Stimulated activated CD8-positive, alpha-beta memory T cell treated with anti-CD3 and anti-CD28 coated beads, Interleukin-15, amount 100 ng/mL, for 48 hours (primary cell): Measurements from ENCODE around the gene TLE2.
"Not testable (repeated sequence)": the region's sequence is repeated elsewhere in the genome, so short reads cannot be mapped to it uniquely, and the experiment has no call there.

ENCODE experiments used
- DNase-seq, 2 donors: peaks; one replicate each; pipeline ENCODE4 v3.0.0-alpha.2; 2020; ENCODE audit warnings: low read depth in 2 of 2

TLE2 gene

DNA sequence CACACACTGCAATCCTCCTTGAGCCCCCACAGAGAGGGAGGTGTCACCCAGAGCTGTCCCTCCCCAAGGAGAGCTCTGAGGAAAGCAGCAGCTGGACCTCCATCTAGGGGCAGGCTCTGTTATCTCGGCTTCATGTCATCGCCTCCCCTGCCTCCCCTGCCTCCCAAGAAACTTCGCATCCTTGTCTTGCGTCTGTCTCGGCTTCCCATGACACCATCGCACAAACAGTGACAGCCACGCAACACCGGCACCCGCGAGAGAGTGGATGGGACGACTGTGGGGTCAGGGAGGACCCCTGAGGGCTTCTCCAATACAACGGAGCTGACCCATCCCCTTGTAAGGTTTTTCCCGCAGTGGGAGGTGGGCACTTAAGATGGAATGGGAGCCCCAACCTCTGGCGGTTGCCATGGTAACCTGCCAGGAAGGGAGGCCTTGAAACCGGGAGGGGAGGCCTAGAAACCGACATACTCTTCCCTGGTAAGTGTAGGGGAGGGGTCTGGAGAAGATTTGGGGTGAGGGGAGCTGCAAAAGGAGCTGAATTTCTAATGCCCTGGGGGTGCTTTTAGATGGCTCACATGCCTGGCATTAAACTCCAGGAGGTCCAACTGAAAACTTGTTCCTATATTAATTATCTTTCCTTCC, 16.3 kb downstream of the TLE2 start:
- DNase-seq = no peak

DNA sequence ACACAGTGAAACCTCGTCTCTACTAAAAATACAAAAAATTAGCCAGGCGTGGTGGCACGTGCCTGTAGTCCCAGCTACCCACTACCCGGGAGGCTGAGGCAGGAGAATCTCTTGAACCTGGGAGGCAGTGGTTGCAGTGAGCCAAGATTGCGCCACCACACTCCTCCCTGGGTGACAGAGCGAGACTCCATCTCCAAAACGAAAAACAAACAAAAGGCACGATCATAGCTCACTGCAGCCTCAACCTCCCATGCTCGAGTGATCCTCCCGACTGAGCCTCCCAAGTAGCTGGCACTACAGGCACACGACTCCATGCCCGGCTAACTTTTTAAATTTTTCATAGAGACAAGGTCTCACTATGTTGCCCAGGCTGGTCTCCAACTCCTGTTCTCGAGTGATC, 17.0 kb downstream of the TLE2 start:
- DNase-seq = not testable (repeated sequence)

- DNase-seq = no peak
Observed at GRCh38 chr19:3010871-3011270, 18.2 kb downstream of the TLE2 start.

GRCh38 chr19:3008994-3009393, 20.1 kb downstream of the TLE2 start:
- no peak for DNase-seq

DNA sequence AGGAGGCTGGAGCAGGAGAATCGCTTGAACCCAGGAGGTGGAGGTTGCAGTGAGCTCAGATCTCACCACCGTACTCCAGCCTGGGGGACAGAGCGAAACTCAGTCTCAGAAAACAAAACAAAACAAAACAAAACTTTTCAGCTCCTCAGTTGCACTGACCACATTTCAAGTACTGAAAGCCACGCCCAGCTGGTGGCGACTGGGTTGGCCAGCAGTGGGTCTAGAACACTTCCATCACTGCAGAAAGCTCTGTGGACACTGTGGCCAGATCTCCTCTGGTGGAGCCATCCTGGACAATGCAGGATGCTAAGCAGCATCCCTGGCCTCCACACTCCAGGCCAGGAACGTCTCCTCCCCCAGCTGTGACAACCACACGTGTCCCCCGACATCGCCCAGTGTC, 21.1 kb downstream of the TLE2 start:
- DNase-seq = no peak

DNA sequence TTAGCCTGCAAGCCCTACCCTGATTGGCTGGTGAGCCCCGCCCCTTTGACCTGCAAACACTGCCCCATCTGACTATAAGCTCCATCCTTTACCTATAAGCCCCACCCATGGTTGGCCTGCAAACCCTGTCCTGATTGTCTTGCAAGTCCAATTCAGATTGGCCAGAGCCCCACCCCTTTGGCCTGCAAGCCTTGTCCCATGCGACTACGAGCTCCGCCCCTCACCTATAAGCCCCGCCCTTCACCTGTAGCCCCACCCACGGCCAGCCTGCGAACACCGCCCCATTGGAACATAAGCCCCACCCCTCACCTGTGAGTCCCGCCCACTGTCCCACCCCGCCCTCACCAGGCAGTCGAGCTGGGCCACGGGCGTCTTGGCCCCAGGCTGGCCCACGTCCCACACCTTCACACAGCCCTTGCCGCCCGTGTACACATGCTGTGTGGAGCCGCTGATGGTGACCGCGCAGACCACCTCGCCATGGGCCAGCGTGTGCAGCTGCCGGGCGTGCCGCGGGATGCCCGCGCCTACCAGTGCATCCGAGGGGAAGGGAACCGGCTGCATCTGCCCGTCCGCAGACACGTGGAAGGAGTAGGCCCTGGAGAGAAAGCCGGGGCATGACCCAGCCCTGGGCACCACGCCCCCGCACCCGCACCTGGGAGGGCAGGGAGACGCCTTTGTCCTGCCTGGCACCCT, 22.9 kb downstream of the TLE2 start:
- peak; percentile 21 to 25 for DNase-seq

DNA sequence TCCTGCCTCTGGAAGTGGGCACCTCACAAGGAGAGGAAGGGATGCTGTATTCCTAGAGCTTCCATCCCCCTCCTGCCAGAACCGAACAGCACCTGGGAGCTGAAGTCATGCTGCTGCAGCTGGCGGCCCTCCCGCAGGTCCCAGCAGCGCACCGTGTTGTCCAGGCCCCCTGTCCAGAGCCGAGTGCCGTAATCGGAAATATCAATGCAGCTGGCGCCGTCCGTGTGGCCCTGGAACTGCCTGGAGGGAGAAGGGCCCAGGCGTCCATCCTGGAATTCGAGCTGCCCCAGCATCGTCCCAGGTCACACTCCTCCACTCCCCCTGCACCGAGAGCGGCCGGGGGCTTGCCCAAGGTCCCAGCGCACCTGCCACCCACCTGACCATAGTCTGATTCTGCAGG, 23.7 kb downstream of the TLE2 start:
- no peak for DNase-seq

DNA sequence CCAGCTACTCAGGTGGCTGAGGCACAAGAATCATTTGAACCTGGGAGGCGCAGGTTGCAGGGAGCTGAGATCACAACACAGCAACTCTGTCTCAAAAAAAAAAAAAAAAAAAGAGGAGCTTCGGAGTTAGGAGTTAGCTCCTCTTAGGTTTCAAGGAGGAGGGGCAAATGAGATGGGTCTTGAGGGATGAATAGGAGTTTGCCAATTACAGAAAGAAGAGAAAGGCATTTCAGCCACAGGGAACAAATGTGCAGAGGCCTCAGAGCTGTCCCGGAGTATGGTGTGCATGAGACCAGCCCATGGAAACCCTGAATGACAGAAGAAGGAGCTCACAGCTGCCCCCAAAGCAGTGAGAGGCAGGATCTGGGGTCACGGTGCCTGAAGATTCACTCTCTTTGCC, 24.6 kb downstream of the TLE2 start:
- no peak for DNase-seq

- no peak for DNase-seq
Observed at GRCh38 chr19:3003046-3003445, 26.0 kb downstream of the TLE2 start.

DNA sequence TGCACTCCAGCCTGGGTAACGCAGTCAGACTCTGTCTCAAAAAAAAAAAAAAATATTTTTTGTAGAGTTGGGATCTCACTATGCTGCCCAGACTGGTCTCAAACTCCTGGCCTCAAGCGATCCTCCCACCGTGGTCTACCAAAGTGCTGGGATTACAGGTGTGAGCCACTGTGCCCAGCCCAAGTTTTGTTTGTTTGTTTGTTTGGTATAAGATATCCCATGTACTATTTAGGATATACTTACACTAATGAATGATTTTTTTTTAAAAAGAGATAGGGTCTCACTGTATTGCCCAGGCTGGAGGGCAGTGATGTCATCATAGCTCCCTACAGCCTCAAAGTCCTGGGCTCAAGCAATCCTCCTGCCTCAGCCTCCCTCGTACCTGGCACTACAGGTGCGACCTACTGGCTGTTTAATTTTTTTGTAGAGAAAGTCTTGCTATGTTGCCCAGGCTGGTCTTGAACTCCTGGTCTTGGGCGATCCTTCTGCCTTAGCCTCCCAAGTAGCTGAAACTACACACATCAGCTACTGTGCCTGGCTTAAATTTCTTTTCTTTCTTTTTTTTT, 27.8 kb downstream of the TLE2 start:
- DNase-seq = no peak

GRCh38 chr19:2998642-2999041, 30.4 kb downstream of the TLE2 start:
- no peak for DNase-seq

- no peak for DNase-seq
Observed at GRCh38 chr19:2997720-2998119, 31.4 kb downstream of the TLE2 start.

DNA sequence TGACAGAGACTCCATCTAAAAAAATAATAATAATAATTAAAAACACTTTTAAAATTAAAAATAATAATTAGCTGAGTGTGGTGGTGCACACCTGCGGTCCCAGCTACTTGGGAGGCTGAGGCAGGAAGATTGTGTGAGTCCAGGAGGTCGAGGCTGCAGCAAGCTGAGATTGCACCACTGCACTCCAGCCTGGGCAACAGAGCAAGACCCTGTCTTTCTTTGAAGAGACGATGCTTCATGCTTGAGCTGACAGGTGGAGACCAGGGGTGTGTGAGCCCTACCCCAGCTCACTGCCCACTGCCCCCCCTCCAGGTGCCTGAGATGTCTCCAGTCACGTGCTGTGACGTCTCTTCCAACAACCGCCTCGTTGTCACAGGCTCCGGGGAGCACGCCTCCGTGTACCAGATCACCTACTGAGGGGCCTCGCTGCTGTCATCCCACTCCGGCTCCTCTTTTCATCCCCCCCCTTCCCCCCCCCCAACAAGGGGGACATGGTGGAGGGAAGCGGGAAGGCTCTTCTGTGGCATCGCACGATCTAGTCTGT, 34.4 kb downstream of the TLE2 start:
- DNase-seq = no peak

- no peak for DNase-seq
Observed at GRCh38 chr19:2993579-2993978, 35.5 kb downstream of the TLE2 start.

DNA sequence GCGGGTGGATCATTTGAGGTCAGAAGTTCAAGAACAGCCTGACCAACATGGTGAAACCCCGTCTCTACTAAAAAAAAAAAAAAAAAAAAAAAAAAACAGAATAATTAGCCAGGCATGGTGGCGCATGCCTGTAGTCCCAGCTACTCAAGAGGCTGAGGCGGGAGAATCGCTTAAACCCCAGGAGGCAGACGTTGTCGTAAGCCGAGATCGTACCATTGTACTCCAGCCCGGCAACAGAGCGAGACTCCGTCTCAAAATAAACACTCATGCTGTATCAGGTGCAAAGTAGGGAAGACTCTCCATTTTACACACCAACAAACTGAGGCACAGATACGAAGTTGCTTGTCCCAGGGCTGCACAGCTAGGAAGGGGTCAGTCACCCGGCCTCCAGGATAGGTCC, 36.1 kb downstream of the TLE2 start:
- no peak for DNase-seq

GRCh38 chr19:2992333-2992732, 36.7 kb downstream of the TLE2 start:
- not testable (repeated sequence) for DNase-seq

DNA sequence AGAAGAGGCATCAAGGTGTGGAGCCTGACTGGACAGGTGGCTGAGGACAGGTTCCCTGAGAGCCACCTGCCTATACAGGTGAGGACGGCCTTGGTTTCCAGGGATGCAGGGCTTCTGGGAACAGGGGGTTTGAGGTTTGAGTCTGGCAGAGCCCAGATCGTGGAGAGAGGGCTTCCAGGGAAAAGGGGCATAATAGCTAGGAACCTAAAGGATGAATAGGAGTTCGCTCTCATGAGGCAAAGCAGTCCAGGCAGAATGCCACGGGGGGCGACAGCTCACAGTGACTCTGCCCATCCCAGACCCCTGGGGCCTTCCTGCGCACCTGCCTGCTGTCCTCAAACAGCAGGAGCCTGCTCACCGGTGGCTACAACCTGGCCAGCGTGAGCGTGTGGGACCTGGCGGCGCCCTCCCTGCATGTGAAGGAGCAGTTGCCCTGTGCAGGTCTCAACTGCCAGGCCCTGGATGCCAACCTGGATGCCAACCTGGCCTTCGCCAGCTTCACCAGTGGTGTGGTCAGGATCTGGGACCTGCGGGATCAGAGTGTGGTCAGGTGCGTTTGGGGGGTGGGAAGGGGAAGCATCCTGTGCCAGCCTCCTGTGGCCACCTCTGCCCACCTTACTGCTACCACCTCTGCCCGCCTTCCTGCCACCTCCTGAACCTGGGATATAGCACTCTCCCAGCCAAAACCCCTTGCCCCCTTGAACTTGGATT, 39.7 kb downstream of the TLE2 start:
- DNase-seq = no peak

DNA sequence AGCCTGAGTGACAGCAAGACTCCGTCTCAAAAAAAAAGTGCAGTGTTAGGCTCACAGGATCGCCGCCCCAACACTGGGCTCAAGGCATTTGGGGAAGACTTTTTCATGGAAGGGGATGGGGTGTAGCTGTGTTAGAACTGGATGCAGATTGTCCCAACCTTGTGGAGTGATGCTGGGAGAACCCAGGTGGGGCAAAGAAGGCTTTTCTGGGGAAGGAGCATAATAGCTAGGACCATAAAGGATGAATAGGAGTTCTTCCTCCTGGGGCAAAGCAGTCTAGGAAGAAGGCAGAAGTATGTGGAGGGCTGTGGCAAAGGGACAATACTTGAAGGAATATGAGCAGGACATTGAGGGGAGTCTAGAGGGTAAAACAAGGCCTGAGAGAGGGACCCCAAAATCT, 40.5 kb downstream of the TLE2 start:
- no peak for DNase-seq

- DNase-seq = no peak
Observed at GRCh38 chr19:2987797-2988196, 41.3 kb downstream of the TLE2 start.

DNA sequence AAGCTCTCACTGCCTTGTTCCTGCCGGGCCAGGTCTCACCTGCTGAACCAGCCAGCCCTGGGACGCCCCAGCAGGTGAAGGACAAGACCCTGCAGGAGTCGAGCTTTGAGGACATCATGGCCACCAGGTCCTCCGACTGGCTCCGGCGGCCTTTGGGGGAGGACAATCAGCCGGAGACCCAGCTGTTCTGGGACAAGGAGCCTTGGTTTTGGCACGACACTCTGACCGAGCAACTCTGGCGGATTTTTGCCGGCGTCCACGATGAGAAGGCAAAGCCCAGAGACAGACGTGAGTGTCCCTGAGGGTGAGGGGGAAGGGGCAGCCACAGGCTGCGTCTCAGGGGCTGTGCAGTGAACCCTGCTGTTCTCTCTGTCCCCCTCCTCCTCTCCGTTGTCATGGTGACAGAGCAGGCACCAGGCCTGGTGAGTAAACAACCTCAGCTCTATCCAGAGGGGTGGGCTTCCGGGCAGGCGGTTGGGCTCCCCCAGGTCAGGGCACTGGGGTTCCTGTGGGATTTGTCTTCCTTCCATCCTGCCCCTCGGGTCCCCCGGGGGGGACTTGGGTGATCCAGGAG, 42.0 kb downstream of the TLE2 start:
- no peak for DNase-seq

GRCh38 chr19:2984215-2984528, 44.9 kb downstream of the TLE2 start:
- no peak for DNase-seq
